Lower leg skin (tissue), 4 donors: ENCODE results near the gene ADGRD1. TPM values are rescaled to one million over a fixed set of nuclear protein-coding genes. Genes with fewer than 3 reads are reported as not detected.

Experiments used
- DNase-seq, 2 donors: peaks; one replicate each; pipeline ENCODE4 v3.0.0-alpha.2; 2019; ENCODE audit warnings: low spot score in 2 of 2
- H3K4me3 ChIP-seq: fragments of 200-600 bp; sonication (generic); 2 replicates; pipeline ENCODE4 v1.5.1; 2017; ENCODE audit warnings: mild to moderate bottlenecking, low read depth; ENCODE audit not compliant: poor library complexity, severe bottlenecking
- POLR2A ChIP-seq, 2 donors: fragments of 450-650 bp; IDR thresholded peaks; one replicate each; pipeline ENCODE4 v1.6.1; 2016 to 2017; ENCODE audit warnings: antibody characterized with exemption in 2 of 2, mild to moderate bottlenecking in 1 of 2, moderate library complexity in 1 of 2
- WGBS, 2 donors: methylation state at CpG; one replicate each; pipeline ENCODE4 v1.1.5; 2018; 5-methylcytosine and 5-hydroxymethylcytosine counted together
- intact Hi-C: fragments of 100-400 bp; cut with DNase I; formaldehyde crosslinking; loops from one replicate; pipeline ENCODE4 v1.15.0; 2023; ENCODE audit warnings: low total_unique reads
- total RNA-seq, 4 donors: library from RNA; depleted of rRNA; stranded (reverse); fragments of >200 nt; gene quantifications; one replicate each; pipeline ENCODE4 v1.1.0, GENCODE V29; 2016
- TF ChIP-seq, protein P1 (sequence below), 3 donors: fragments of 450-650 bp; IDR thresholded peaks; one replicate each; pipeline ENCODE4 v1.5.1; 2016; ENCODE audit warnings: antibody characterized with exemption in 3 of 3, mild to moderate bottlenecking in 3 of 3, moderate library complexity in 2 of 3

The ADGRD1 gene
- total RNA-seq, 4 donors from 2014 or later = 8.3 to 11.6 (median 8.9) TPM

DNA sequence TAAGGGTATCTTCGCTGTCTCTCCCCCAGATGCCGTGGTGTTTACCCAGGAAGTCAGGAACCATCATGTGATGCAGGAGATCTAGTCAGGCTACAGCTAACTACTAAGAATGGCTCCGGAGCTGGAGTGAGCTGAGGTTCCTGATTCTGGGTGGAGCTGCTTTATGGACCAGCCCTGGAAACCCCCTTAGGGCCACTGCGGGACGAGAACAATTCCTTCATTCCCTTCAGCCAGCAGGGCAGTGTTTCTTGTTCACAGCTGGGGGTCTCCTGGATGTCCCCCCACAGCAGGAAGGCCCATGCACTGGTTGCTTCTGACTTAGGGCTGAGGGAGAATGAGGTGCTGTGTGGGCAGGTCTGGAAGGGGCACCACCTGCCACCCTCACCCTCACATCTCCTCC is 199.3 kb downstream of the ADGRD1 start:
- 73 to 74% methylated on average over 5 of the region's 5 CpGs for WGBS, 2 donors
- intact Hi-C loops = no loop called here
- no peak for DNase-seq

DNA sequence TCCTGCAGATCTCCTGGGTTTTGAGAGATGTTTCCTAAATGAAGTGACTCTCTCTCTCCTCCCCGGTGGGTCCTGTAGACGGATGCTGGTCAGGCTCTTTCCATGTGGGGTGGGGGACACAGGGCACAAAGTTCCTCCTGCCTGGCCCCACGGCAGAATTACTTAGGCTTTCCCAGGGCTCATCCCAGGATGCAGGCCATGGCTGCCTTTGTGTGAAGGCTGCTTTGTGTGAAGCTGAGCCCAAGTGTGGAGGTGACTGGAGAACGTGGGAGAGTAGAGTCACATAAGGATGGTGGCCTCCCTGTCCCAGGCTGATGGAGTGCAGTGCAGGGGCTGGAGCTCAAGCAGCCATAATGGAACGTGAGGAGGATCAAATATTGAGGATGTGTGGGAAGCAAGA is 200.2 kb downstream of the ADGRD1 start:
- intact Hi-C loops = no loop called here
- TF ChIP-seq, protein P1, sequence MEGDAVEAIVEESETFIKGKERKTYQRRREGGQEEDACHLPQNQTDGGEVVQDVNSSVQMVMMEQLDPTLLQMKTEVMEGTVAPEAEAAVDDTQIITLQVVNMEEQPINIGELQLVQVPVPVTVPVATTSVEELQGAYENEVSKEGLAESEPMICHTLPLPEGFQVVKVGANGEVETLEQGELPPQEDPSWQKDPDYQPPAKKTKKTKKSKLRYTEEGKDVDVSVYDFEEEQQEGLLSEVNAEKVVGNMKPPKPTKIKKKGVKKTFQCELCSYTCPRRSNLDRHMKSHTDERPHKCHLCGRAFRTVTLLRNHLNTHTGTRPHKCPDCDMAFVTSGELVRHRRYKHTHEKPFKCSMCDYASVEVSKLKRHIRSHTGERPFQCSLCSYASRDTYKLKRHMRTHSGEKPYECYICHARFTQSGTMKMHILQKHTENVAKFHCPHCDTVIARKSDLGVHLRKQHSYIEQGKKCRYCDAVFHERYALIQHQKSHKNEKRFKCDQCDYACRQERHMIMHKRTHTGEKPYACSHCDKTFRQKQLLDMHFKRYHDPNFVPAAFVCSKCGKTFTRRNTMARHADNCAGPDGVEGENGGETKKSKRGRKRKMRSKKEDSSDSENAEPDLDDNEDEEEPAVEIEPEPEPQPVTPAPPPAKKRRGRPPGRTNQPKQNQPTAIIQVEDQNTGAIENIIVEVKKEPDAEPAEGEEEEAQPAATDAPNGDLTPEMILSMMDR (IDR thresholded peaks at IDR 0.05) = no peak
- no peak for TF ChIP-seq POLR2A (IDR thresholded peaks at IDR 0.05)
- DNase-seq = no peak
- H3K4me3 ChIP-seq = no peak overlapping the region
- 78 to 95% methylated on average over 5 of the region's 5 CpGs for whole genome bisulfite sequencing, 2 donors

More for the DNA sequence above, 199.3 kb downstream of the ADGRD1 start:
- TF ChIP-seq POLR2A (IDR thresholded peaks at IDR 0.05) = no peak
- TF ChIP-seq, protein P1 (IDR thresholded peaks at IDR 0.05) = no peak
- H3K4me3 ChIP-seq = no peak overlapping the region

DNA sequence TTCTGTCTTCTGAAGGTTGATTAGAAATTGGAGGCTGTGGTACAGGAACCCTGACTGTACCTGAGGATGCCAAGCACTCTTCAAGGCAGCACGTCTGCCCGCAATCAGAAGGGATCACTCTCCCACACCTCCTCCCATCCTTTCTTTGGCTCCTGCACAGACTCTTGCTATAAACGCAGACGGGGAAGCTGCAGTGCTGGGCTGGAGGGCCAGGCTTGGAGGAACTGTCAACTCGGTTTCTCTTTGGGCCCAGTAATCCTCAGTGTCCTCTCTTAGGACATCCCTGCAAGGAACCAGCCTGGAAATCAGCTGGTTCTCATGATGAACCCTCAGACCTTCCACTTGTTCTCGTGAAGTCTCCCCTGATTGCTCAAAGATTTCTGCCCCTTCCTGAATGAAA is 201.4 kb downstream of the ADGRD1 start:
- DNase-seq = no peak

DNA sequence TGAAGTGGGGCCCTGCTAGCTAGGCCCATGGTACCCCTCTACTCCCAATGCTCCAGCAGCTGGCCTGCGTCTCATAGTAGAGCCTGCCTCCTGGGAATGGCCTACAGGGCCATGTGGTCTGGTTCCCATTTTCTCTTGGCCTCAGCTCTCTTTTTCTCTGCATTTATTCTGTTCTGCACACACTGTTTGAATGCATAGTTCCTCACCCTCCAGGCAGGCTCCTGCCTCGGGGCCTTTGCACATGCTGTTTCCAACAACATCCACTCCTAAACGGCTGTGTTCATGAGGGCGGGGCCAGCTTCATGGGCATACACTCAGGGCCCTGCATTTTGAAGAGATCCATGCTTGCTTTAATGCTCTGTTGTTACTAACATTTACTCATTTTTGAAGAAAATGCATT is 204.0 kb downstream of the ADGRD1 start:
- no peak for DNase-seq
- 59 to 85% methylated on average over 4 of the region's 4 CpGs for WGBS, 2 donors
- TF ChIP-seq, protein P1 (IDR thresholded peaks at IDR 0.05) = no peak
- no peak for TF ChIP-seq POLR2A (IDR thresholded peaks at IDR 0.05)
- intact Hi-C loops = no loop called here
- no peak overlapping the region for H3K4me3 ChIP-seq

More for the DNA sequence above, 201.4 kb downstream of the ADGRD1 start:
- TF ChIP-seq, protein P1 (IDR thresholded peaks at IDR 0.05) = no peak
- no peak for TF ChIP-seq POLR2A (IDR thresholded peaks at IDR 0.05)
- intact Hi-C loops = no loop called here
- WGBS, 2 donors = 80 to 81% methylated on average over 6 of the region's 6 CpGs
- no peak overlapping the region for H3K4me3 ChIP-seq

DNA sequence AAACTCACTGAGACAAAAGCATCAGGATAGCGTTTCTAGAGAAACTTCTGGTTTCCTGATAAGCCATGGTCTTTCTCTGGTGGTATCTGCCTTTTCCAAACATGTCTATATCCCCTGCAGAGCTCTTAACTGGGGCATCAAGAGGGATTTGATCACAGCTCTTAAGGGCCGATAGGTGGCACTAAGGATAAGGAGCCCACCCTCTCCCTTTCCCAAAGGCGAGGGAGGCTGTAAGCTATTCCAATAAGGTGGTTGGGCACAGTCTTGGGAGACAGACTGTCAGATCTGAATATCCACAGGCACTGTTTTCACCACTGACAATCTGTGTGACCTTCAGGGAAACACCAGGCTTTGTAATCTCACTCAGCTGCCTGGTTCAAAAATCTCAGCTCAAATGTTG is 206.0 kb downstream of the ADGRD1 start:
- no peak overlapping the region for H3K4me3 ChIP-seq
- 78 to 79% methylated on average over 3 of the region's 3 CpGs for WGBS, 2 donors
- TF ChIP-seq, protein P1 (IDR thresholded peaks at IDR 0.05) = no peak
- TF ChIP-seq POLR2A (IDR thresholded peaks at IDR 0.05) = no peak
- no peak for DNase-seq
- intact Hi-C loops = no loop called here

DNA sequence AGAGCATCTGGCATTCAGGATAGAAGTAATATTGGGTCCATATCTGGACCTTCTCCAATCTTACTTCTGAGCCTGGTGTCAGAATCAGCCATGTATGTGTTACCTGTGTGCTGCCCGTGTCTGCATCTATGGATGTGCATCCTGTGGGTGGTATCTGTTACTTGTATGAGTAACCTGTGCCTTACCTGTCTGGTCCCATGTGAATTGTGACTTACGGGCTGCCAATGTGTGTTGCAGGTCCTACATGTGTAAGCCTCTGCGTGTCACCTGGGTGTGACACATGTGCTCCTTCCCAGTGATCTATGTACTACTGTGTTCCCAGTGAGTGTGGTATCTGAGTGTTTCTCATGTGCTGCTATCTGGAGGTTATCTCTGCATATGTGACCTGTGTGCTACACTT is 208.4 kb downstream of the ADGRD1 start:
- no peak overlapping the region for H3K4me3 ChIP-seq
- no peak for DNase-seq
- 86 to 87% methylated on average over 3 of the region's 3 CpGs for WGBS, 2 donors
- TF ChIP-seq, protein P1 (IDR thresholded peaks at IDR 0.05) = no peak
- no peak for TF ChIP-seq POLR2A (IDR thresholded peaks at IDR 0.05)
- intact Hi-C loops = no loop called here
